K562 (cell line): ENCODE measurements around the gene IKZF3. TPM values are rescaled to one million over a fixed set of nuclear protein-coding genes. Genes with fewer than 3 reads are reported as not detected.

ENCODE experiments used
- BCLAF1 ChIP-seq, 2 experiments: fragments of 450-650 bp in 1 of 2; IDR thresholded peaks; 2 replicates each; pipeline ENCODE4 v1.6.1; 2011 to 2017; ENCODE audit warnings: low read depth in 2 of 2, antibody characterized with exemption in 1 of 2, borderline replicate concordance in 1 of 2, low read length in 1 of 2, mild to moderate bottlenecking in 1 of 2, mixed read lengths in 1 of 2; ENCODE audit not compliant: control insufficient read depth in 1 of 2
- CLOCK ChIP-seq: fragments of 250-450 bp; sonication (Bioruptor Pico); IDR thresholded peaks from 2 replicates; pipeline ENCODE4 v1.4.0; 2020; ENCODE audit warnings: mild to moderate bottlenecking, moderate library complexity, borderline replicate concordance
- COPS2 ChIP-seq: fragments of 450-650 bp; conservative IDR thresholded peaks from 2 replicates; pipeline ENCODE4 v1.6.1; 2016; ENCODE audit warnings: mild to moderate bottlenecking, moderate library complexity
- RB1 ChIP-seq: fragments of 450-650 bp; IDR thresholded peaks from 2 replicates; pipeline ENCODE4 v1.6.1; 2017; ENCODE audit warnings: low read depth, mild to moderate bottlenecking
- SMARCA4 ChIP-seq: fragments of 450-650 bp; IDR thresholded peaks from 2 replicates; pipeline ENCODE4 v1.6.1; 2016
- SP2 ChIP-seq: IDR thresholded peaks from 2 replicates; pipeline ENCODE4 v1.6.1; 2011; ENCODE audit warnings: mild to moderate bottlenecking, low read depth, low read length, moderate library complexity; ENCODE audit not compliant: poor library complexity, severe bottlenecking; ENCODE audit errors: extremely low read depth
- ZBTB43 ChIP-seq: sonication (generic); formaldehyde crosslinking; IDR thresholded peaks from 2 replicates; pipeline ENCODE4 v1.8.0; 2023; ENCODE audit warnings: mild to moderate bottlenecking, missing genetic modification reagents
- ZKSCAN1 ChIP-seq: fragments of 150-350 bp; IDR thresholded peaks from 2 replicates; pipeline ENCODE4 v1.6.1; 2016; ENCODE audit warnings: low read depth, low read length
- ZNF407 ChIP-seq: fragments of 450-650 bp; IDR thresholded peaks from 2 replicates; pipeline ENCODE4 v1.6.1; 2016; ENCODE audit warnings: low read depth
- ZNF644 ChIP-seq: fragments of 200-800 bp; sonication (Bioruptor generic); IDR thresholded peaks from 2 replicates; pipeline ENCODE4 v1.6.1; 2016; ENCODE audit warnings: low read depth, missing genetic modification characterization, missing compliant biosample characterization
- polyA plus RNA-seq, 8 experiments: library from polyadenylated mRNA; depleted of rRNA in 4 of 8; stranded (reverse) in 5 of 8; unstranded in 3 of 8; fragments of >200 nt; fragmentation: Nextera tagmentation in 2 of 8; fragmentation: Illumina TruSeq in 1 of 8; extraction: Ambion mirVana in 2 of 8; extraction: Trizol in 1 of 8; gene quantifications; 2 replicates each; pipeline versions ENCODE4 v1.2.1 to v1.2.3, GENCODE V29; 2011 to 2014; ENCODE audit warnings: inconsistent platforms in 1 of 8, missing spikeins in 1 of 8
- total RNA-seq, 7 experiments: library from RNA; depleted of rRNA in 6 of 7; stranded (reverse); fragments of >200 nt in 6 of 7; fragmentation: Illumina TruSeq in 2 of 7; extraction: Trizol in 2 of 7; gene quantifications; 2 replicates each; pipeline versions ENCODE4 v1.2.1 to v1.2.3, GENCODE V29; 2011 to 2021; ENCODE audit warnings: low replicate concordance in 1 of 7

IKZF3 gene
- total and polyA plus RNA-seq, 9 of the 15 experiments (the other 6 are each of a cell fraction or from before 2014, with no cell fraction given): 0.06 to 1.6 (median 0.62) TPM

- no peak for TF ChIP-seq ZNF407
- TF ChIP-seq RB1: peak; percentile 94
- no peak for TF ChIP-seq CLOCK (CRISPR knock-in tag)
- no peak for TF ChIP-seq BCLAF1 (IDR thresholded peaks at IDR 0.05; ENCODE audit: borderline replicate concordance in 1 of 2, control insufficient read depth in 1 of 2, low read depth in 2 of 2, low read length in 1 of 2)
- TF ChIP-seq SMARCA4: no peak
- no peak for TF ChIP-seq COPS2
- TF ChIP-seq ZKSCAN1: no peak
- TF ChIP-seq SP2: no peak
- TF ChIP-seq ZNF644 (tag): no peak
- no peak for TF ChIP-seq ZBTB43 (CRISPR knock-in tag)
These were observed 133.8 kb downstream of the IKZF3 start, which contains the start of gene MIEN1 (continued) for GRCh38 chr17:39730095-39730921.
